HepG2 (cell line): ENCODE measurements around the gene MTFP1.

Source experiments
- ARNTL ChIP-seq: sonication (generic); formaldehyde crosslinking; IDR thresholded peaks from 2 replicates; pipeline ENCODE4 v1.4.0; 2020; ENCODE audit warnings: mild to moderate bottlenecking, missing genetic modification reagents
- CBFB ChIP-seq: sonication (generic); formaldehyde crosslinking; IDR thresholded peaks from 2 replicates; pipeline ENCODE4 v1.4.0; 2020; ENCODE audit warnings: missing genetic modification reagents
- CENPT ChIP-seq: sonication (generic); formaldehyde crosslinking; IDR thresholded peaks from 2 replicates; pipeline ENCODE4 v1.8.0; 2022; ENCODE audit warnings: low read depth, mild to moderate bottlenecking, moderate library complexity, missing genetic modification reagents
- CTCF ChIP-seq: sonication (generic); formaldehyde crosslinking; IDR thresholded peaks from 2 replicates; pipeline ENCODE4 v1.5.0; 2020; ENCODE audit warnings: mild to moderate bottlenecking, missing genetic modification reagents, moderate library complexity
- FOXP1 ChIP-seq, 2 experiments: fragments of 450-650 bp in 1 of 2; IDR thresholded peaks; 2 replicates each; pipeline ENCODE4 v1.6.1; 2017 to 2018; ENCODE audit warnings: antibody characterized with exemption in 1 of 2
- RBFOX2 ChIP-seq: fragments of 200-400 bp; formaldehyde crosslinking; IDR thresholded peaks from 2 replicates; pipeline ENCODE4 v1.6.1; 2017; ENCODE audit warnings: low read depth, mild to moderate bottlenecking, low read length
- SRF ChIP-seq: IDR thresholded peaks from 2 replicates; pipeline ENCODE4 v1.6.1; 2011; ENCODE audit warnings: mild to moderate bottlenecking, low read depth, low read length, moderate library complexity
- STAT5B ChIP-seq: sonication (generic); formaldehyde crosslinking; IDR thresholded peaks from 2 replicates; pipeline ENCODE4 v1.4.0; 2020; ENCODE audit warnings: missing genetic modification reagents
- TARDBP ChIP-seq: sonication (generic); formaldehyde crosslinking; IDR thresholded peaks from 2 replicates; pipeline ENCODE4 v1.8.0; 2022; ENCODE audit warnings: mild to moderate bottlenecking, missing genetic modification reagents
- TGIF2 ChIP-seq: IDR thresholded peaks from 2 replicates; pipeline ENCODE4 v1.6.1; 2016; ENCODE audit warnings: control low read depth, missing compliant biosample characterization
- TF ChIP-seq, protein P1 (sequence below): conservative IDR thresholded peaks from 2 replicates; pipeline ENCODE4 v1.6.1; 2018; ENCODE audit warnings: missing genetic modification reagents

DNA sequence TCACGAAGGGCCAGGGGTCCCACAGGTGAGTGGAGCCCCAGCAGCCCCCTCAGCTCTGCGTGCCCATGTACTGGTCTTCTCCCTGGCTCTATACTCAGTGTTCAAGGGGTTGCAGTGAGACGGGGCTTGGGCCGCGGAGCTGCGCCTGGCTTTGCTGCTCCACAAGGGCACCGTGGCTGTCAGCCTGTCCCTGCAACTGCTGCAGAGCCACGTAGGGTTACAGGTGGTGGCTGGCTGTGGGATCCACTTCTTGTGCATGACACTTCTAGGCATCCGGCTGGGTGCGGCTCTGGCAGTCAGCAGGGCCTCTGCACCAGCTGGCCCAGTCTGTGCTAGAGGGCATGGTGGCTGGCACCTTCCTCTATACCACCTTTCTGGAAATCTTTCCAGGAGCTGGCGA lies 14.3 kb downstream of the MTFP1 start:
- TF ChIP-seq TGIF2 (no peak), FOXP1 (IDR thresholded peaks at IDR 0.05) (no peak), FOXP1 (CRISPR knock-in tag; IDR thresholded peaks at IDR 0.05) (no peak), CTCF (CRISPR knock-in tag) (no peak), CBFB (CRISPR knock-in tag) (no peak), TARDBP (CRISPR knock-in tag) (no peak), ARNTL (CRISPR knock-in tag) (no peak), CENPT (CRISPR knock-in tag) (no peak), RBFOX2 (no peak), SRF (no peak), STAT5B (CRISPR knock-in tag) (no peak)
- TF ChIP-seq, protein P1, sequence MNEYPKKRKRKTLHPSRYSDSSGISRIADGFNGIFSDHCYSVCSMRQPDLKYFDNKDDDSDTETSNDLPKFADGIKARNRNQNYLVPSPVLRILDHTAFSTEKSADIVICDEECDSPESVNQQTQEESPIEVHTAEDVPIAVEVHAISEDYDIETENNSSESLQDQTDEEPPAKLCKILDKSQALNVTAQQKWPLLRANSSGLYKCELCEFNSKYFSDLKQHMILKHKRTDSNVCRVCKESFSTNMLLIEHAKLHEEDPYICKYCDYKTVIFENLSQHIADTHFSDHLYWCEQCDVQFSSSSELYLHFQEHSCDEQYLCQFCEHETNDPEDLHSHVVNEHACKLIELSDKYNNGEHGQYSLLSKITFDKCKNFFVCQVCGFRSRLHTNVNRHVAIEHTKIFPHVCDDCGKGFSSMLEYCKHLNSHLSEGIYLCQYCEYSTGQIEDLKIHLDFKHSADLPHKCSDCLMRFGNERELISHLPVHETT, result no peak
